Measurements from ENCODE around the gene PRR5.

GRCh38 chr22:44672632-44673031 lies 29.4 kb upstream of the PRR5 start:
- TF ChIP-seq MXI1 (IDR thresholded peaks at IDR 0.05; ENCODE audit: low read depth, low read length) (no peak), YY1 (IDR thresholded peaks at IDR 0.05; ENCODE audit: low read depth) (no peak), POLR2AphosphoS5 (IDR thresholded peaks at IDR 0.05; ENCODE audit: low read depth, low read length) (no peak), EP300 (IDR thresholded peaks at IDR 0.05; ENCODE audit: borderline replicate concordance in 1 of 2, low read depth in 1 of 2, low read length in 1 of 2) (no peak), CTCF (IDR thresholded peaks at IDR 0.05) (no peak), RFX5 (IDR thresholded peaks at IDR 0.05; ENCODE audit: low read length) (no peak), PBX3 (IDR thresholded peaks at IDR 0.05) (no peak), FOXM1 (IDR thresholded peaks at IDR 0.05; ENCODE audit: low read depth) (no peak), FOSL2 (IDR thresholded peaks at IDR 0.05; ENCODE audit: borderline replicate concordance, low read depth) (no peak), SMC3 (IDR thresholded peaks at IDR 0.05; ENCODE audit: low read depth, low read length) (no peak), GABPA (IDR thresholded peaks at IDR 0.05; ENCODE audit: low read depth) (no peak)
